Measurements from ENCODE around the gene TPCN2. TPM values are rescaled to one million over a fixed set of nuclear protein-coding genes. Genes with fewer than 3 reads are reported as not detected.
"Not testable (repeated sequence)": the region's sequence is repeated elsewhere in the genome, so short reads cannot be mapped to it uniquely, and the experiment has no call there.

TPCN2 gene
- total RNA-seq, 1 experiment from 2014 or later, result 63.6 TPM

- Histone ChIP-seq H3K4me1 (peaks cover 22% of the 10 kb centered on the region), H3K9me3 (peaks cover 20% of the 10 kb centered on the region), H3K36me3 (ENCODE audit: control insufficient read depth, insufficient read depth, low read length) (no peaks in the 10 kb centered on the region), H3K27me3 (replicated peaks; ENCODE audit: control insufficient read depth, insufficient read depth, low read length) (no peaks in the 10 kb centered on the region), H3K4me3 (ENCODE audit: low read depth, low read length) (no peak overlapping the region)
- Mint-ChIP-seq H3K4me3 (ENCODE audit: unreplicated experiment) (no peak overlapping the region), H3K4me1 (ENCODE audit: low read depth, unreplicated experiment) (peaks cover 16% of the 10 kb centered on the region), H3K36me3 (ENCODE audit: insufficient read depth, unreplicated experiment) (no peaks in the 10 kb centered on the region), H3K27me3 (ENCODE audit: insufficient read depth, unreplicated experiment) (no peaks in the 10 kb centered on the region), H3K9me3 (ENCODE audit: unreplicated experiment) (peaks cover 18% of the 10 kb centered on the region), H3K27ac (ENCODE audit: unreplicated experiment) (peak overlapping the region; percentile 74)
- ChIA-PET CTCF (interaction anchor here (0.5 to 2.1 kb wide), 53 partner anchors 8 to 1099 kb away, joined by 3 to 71 read pairs (median 5); partner anchors contain the start of genes LTO1 and SMIM38), POLR2A (interaction anchor here (0.5 to 1.5 kb wide), 4 partner anchors 9 to 544 kb away, joined by 3 to 10 read pairs (median 4); no protein-coding TSS in a partner anchor)
- intact Hi-C loops (cut with micrococcal nuclease; ENCODE audit: unreplicated experiment), result loop anchor here (1.0 to 5.0 kb wide), 5 partner anchors 30 to 251 kb away; no protein-coding TSS in a partner anchor
- BruUV-seq (replicated peaks), result no TSS peak
- TF ChIP-seq CTCF (IDR thresholded peaks at IDR 0.05; ENCODE audit: insufficient read depth in 1 of 2, low read depth in 1 of 2, low read length in 1 of 2, severe bottlenecking in 1 of 2, unreplicated experiment in 1 of 2), result peak; percentile 98
- DNase-seq, result peak; percentile 94 to 96
Measured at GRCh38 chr11:69131644-69132300, 83.0 kb downstream of the TPCN2 start.

GRCh38 chr11:69132301-69132670 lies 83.6 kb downstream of the TPCN2 start:
- peaks cover 20% of the 10 kb centered on the region for H3K9me3 ChIP-seq
- Mint-ChIP-seq H3K9me3 (ENCODE audit: unreplicated experiment) (peaks cover 18% of the 10 kb centered on the region), H3K36me3 (ENCODE audit: insufficient read depth, unreplicated experiment) (peaks cover 2% of the 10 kb centered on the region), H3K27ac (ENCODE audit: unreplicated experiment) (peak overlapping the region; percentile 74), H3K4me3 (ENCODE audit: unreplicated experiment) (no peak overlapping the region), H3K4me1 (ENCODE audit: low read depth, unreplicated experiment) (peaks cover 18% of the 10 kb centered on the region), H3K27me3 (ENCODE audit: insufficient read depth, unreplicated experiment) (no peaks in the 10 kb centered on the region)
- no peak overlapping the region for H3K4me3 ChIP-seq (ENCODE audit: low read depth, low read length)
- BruUV-seq (replicated peaks), result no TSS peak
- DNase-seq, result no peak
- no peaks in the 10 kb centered on the region for H3K27me3 ChIP-seq (replicated peaks; ENCODE audit: control insufficient read depth, insufficient read depth, low read length)
- CTCF ChIA-PET, result interaction anchor here (0.6 to 2.1 kb wide), 43 partner anchors 8 to 552 kb away, joined by 3 to 71 read pairs (median 6); partner anchors contain the start of genes LTO1 and SMIM38
- no peak for TF ChIP-seq CTCF (IDR thresholded peaks at IDR 0.05; ENCODE audit: insufficient read depth in 1 of 2, low read depth in 1 of 2, low read length in 1 of 2, severe bottlenecking in 1 of 2, unreplicated experiment in 1 of 2)
- POLR2A ChIA-PET, result interaction anchor here (1.1 to 1.5 kb wide), 2 partner anchors 9 to 507 kb away, joined by 5 to 10 read pairs; no protein-coding TSS in a partner anchor
- peaks cover 27% of the 10 kb centered on the region for H3K4me1 ChIP-seq
- no peaks in the 10 kb centered on the region for H3K36me3 ChIP-seq (ENCODE audit: control insufficient read depth, insufficient read depth, low read length)
- intact Hi-C loops (cut with micrococcal nuclease; ENCODE audit: unreplicated experiment), result loop anchor here (5.0 kb wide), 1 partner anchor 250 kb away; no protein-coding TSS in a partner anchor

DNA sequence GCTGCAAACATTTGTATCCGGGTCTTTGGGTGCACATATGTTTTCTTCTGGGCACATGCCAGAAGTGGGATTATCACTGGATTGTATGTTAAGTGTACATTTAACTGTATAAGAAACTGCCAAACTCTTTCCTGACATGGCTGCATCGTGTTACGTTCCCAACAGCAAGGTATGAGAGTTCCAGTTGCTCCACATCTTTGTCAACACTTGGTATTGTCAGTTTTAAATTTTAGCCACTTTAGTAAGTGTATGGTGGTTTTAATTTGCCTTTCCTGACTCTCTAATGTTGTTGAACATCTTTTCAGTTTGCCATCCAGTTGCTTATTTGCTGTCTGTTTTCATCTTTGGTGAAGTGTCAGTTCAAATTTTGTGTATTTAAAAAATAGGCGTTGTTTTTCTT lies 84.5 kb downstream of the TPCN2 start:
- H3K4me1 ChIP-seq, result peaks cover 36% of the 10 kb centered on the region
- Mint-ChIP-seq H3K4me3 (ENCODE audit: unreplicated experiment) (no peak overlapping the region), H3K27me3 (ENCODE audit: insufficient read depth, unreplicated experiment) (no peaks in the 10 kb centered on the region), H3K27ac (ENCODE audit: unreplicated experiment) (no peak overlapping the region), H3K4me1 (ENCODE audit: low read depth, unreplicated experiment) (peaks cover 28% of the 10 kb centered on the region), H3K9me3 (ENCODE audit: unreplicated experiment) (peaks cover 12% of the 10 kb centered on the region), H3K36me3 (ENCODE audit: insufficient read depth, unreplicated experiment) (peaks cover 6% of the 10 kb centered on the region)
- ChIA-PET CTCF (no interaction called here), POLR2A (no interaction called here)
- H3K9me3 ChIP-seq, result peaks cover 13% of the 10 kb centered on the region; the same call in 1 of the 2 replicates
- no TSS peak for BruUV-seq (replicated peaks)
- intact Hi-C loops (cut with micrococcal nuclease; ENCODE audit: unreplicated experiment), result loop anchor here (5.0 kb wide), 1 partner anchor 249 kb away; no protein-coding TSS in a partner anchor
- H3K36me3 ChIP-seq (ENCODE audit: control insufficient read depth, insufficient read depth, low read length), result no peaks in the 10 kb centered on the region
- no peak overlapping the region for H3K4me3 ChIP-seq (ENCODE audit: low read depth, low read length)
- H3K27me3 ChIP-seq (replicated peaks; ENCODE audit: control insufficient read depth, insufficient read depth, low read length), result no peaks in the 10 kb centered on the region
- no peak for DNase-seq
- no peak for TF ChIP-seq CTCF (IDR thresholded peaks at IDR 0.05; ENCODE audit: insufficient read depth in 1 of 2, low read depth in 1 of 2, low read length in 1 of 2, severe bottlenecking in 1 of 2, unreplicated experiment in 1 of 2)

DNA sequence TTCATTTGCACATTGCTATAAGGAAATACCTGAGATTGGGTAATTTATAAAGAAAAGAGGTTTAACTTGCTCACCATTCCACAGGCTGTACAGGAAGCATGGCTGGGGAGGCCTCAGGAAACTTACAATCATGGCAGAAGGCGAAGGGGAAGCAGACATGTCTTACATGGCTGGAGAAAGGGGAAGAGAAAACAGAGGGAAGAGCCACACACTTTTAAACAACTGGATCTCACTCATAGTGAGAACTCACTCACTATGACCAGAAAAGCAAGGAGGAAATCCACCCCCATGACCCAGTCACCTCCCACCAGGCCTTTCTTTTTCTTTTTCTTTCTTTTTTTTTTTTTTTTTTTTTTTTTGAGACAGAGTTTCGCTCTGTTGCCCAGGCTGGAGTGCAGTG lies 85.5 kb downstream of the TPCN2 start:
- H3K36me3 ChIP-seq (ENCODE audit: control insufficient read depth, insufficient read depth, low read length); H3K27me3 Mint-ChIP-seq (ENCODE audit: insufficient read depth, unreplicated experiment); H3K4me3 Mint-ChIP-seq (ENCODE audit: unreplicated experiment); DNase-seq; H3K36me3 Mint-ChIP-seq (ENCODE audit: insufficient read depth, unreplicated experiment); H3K27ac Mint-ChIP-seq (ENCODE audit: unreplicated experiment); CTCF ChIA-PET; H3K4me3 ChIP-seq (ENCODE audit: low read depth, low read length); BruUV-seq (replicated peaks); H3K9me3 Mint-ChIP-seq (ENCODE audit: unreplicated experiment); H3K9me3 ChIP-seq; H3K27me3 ChIP-seq (replicated peaks; ENCODE audit: control insufficient read depth, insufficient read depth, low read length): not testable (repeated sequence)
- peaks cover 37% of the 10 kb centered on the region for H3K4me1 Mint-ChIP-seq (ENCODE audit: low read depth, unreplicated experiment)
- intact Hi-C loops (cut with micrococcal nuclease; ENCODE audit: unreplicated experiment), result loop anchor here (5.0 kb wide), 1 partner anchor 248 kb away; no protein-coding TSS in a partner anchor
- H3K4me1 ChIP-seq, result peaks cover 45% of the 10 kb centered on the region
- POLR2A ChIA-PET, result interaction anchor here (0.7 kb wide), 1 partner anchor 393 kb away, joined by 13 read pairs; no protein-coding TSS in a partner anchor

All from Caco-2 (cell line).